K562 (cell line): Measurements from ENCODE around the gene PDCD11.

Experiments used
- CHD4 ChIP-seq: fragments of 200-600 bp; sonication (generic); IDR thresholded peaks from 3 replicates; pipeline ENCODE4 v1.6.1; 2012; ENCODE audit warnings: low read depth, mild to moderate bottlenecking, mixed read lengths, low read length, inconsistent platforms; ENCODE audit not compliant: insufficient read depth, insufficient replicate concordance, poor library complexity, severe bottlenecking
- FOXJ3 ChIP-seq: sonication (generic); formaldehyde crosslinking; IDR thresholded peaks from 2 replicates; pipeline ENCODE4 v1.4.0; 2020; ENCODE audit warnings: mild to moderate bottlenecking, missing genetic modification reagents
- SMAD1 ChIP-seq: fragments of 150-350 bp; IDR thresholded peaks from 2 replicates; pipeline ENCODE4 v1.6.1; 2014; ENCODE audit warnings: low read length, low read depth; ENCODE audit not compliant: partially characterized antibody
- SMC3 ChIP-seq: conservative IDR thresholded peaks from 2 replicates; pipeline ENCODE4 v1.6.1; 2011; ENCODE audit warnings: low read depth, low read length, improper control_type of control experiment; ENCODE audit not compliant: insufficient read depth
- TAF1 ChIP-seq: IDR thresholded peaks from 2 replicates; pipeline ENCODE4 v1.6.1; 2011; ENCODE audit warnings: mild to moderate bottlenecking, low read length, moderate library complexity; ENCODE audit not compliant: insufficient read depth, control insufficient read depth, severe bottlenecking; ENCODE audit errors: extremely low read depth
- ZSCAN32 ChIP-seq: fragments of 450-650 bp; formaldehyde crosslinking; IDR thresholded peaks from 2 replicates; pipeline ENCODE4 v1.4.0; 2020; ENCODE audit warnings: mild to moderate bottlenecking, moderate library complexity

DNA sequence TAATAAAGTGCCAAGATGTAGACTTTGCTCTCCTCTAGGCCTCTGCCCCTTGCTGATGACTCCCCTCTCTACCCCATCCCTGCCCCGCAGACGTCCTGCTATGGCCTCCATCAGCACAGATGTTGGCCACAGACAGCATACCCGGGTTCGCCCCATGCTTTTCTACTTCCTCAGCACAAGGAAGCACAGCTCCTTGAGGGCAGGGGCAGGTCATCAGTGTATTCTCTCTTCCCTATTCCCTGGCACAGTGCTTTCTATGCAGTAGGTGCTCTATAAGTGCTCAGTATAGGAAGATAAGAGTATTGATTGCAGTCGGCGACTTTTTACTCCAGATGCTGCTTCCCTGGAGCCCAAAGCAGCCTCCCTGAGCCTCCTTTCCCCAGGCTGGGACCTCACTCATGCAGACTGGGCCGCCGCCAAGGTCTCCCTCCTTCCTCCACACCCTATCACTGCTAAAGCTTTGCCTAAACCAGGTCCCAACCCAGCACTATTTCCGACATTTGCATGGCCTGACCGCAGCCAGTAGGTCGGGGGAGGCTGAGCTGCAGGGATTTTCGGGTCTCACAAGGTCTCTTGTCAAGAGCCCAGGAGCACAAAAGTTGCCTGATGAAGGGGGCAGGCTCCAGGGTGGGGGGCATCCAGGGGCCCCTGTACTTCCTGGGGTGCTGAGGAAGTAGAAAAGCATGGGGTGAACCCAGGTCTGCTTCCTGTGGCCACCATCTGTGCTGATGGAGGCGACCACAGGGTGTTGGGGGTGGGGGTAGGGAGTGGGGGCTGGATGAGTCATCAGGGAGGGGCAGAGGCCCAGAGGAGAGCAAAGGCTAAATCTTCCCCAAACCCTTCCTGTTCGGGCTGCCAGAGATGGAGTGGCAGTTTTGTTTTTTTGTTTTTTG, 74.6 kb downstream of the PDCD11 start:
- TF ChIP-seq CHD4 (no peak), ZSCAN32 (CRISPR knock-in tag) (no peak), TAF1 (no peak), SMAD1 (no peak), SMC3 (no peak), FOXJ3 (no peak)
